Subcutaneous abdominal adipose tissue (tissue), 5 donors: ENCODE results near the gene NFATC4.

Experiments
- H3K27ac ChIP-seq: one replicate; pipeline ENCODE4 v1.7.0; 2013; ENCODE audit warnings: low read depth, mild to moderate bottlenecking, inconsistent platforms, low read length, moderate library complexity
- H3K27me3 ChIP-seq, 5 donors: one replicate each; pipeline ENCODE4 v1.7.0; 2013; ENCODE audit warnings: low read length in 5 of 5, inconsistent platforms in 1 of 5; ENCODE audit not compliant: control insufficient read depth in 5 of 5, insufficient read depth in 4 of 5
- H3K36me3 ChIP-seq, 5 donors: one replicate each; pipeline ENCODE4 v1.7.0; 2013; ENCODE audit warnings: low read length in 5 of 5; ENCODE audit not compliant: control insufficient read depth in 5 of 5, insufficient read depth in 5 of 5
- H3K4me1 ChIP-seq, 5 donors: one replicate each; pipeline ENCODE4 v1.7.0; 2013; ENCODE audit warnings: low read length in 5 of 5, mild to moderate bottlenecking in 3 of 5, moderate library complexity in 1 of 5; ENCODE audit not compliant: control insufficient read depth in 5 of 5, insufficient read depth in 5 of 5
- H3K4me3 ChIP-seq, 5 donors: one replicate each; pipeline ENCODE4 v1.7.0; 2013; ENCODE audit warnings: low read length in 5 of 5, low read depth in 1 of 5
- H3K9ac ChIP-seq, 5 donors: one replicate each; pipeline ENCODE4 v1.7.0; 2013; ENCODE audit warnings: low read length in 5 of 5, mild to moderate bottlenecking in 4 of 5, moderate library complexity in 3 of 5
- H3K9me3 ChIP-seq, 5 donors: one replicate each; pipeline ENCODE4 v1.7.0; 2013; ENCODE audit warnings: low read length in 5 of 5; ENCODE audit not compliant: control insufficient read depth in 5 of 5
- donor health status: healthy.
- donor health status: healthy.
- donor health status: healthy.
- donor health status: healthy.
- donor health status: healthy.

NFATC4 gene

GRCh38 chr14:24395609-24396582, 27.9 kb downstream of the NFATC4 start:
- H3K4me1 ChIP-seq, result peaks cover 1 to 28% (median 20%) of the 10 kb centered on the region in 5 donors
- no peaks in the 10 kb centered on the region for H3K36me3 ChIP-seq
- H3K4me3 ChIP-seq, result no peak overlapping the region
- no peak overlapping the region for H3K9ac ChIP-seq
- H3K27me3 ChIP-seq, result peaks cover 0 to 8% (median 4%) of the 10 kb centered on the region in 5 donors
- H3K9me3 ChIP-seq, result no peaks in the 10 kb centered on the region
- H3K27ac ChIP-seq, result no peak overlapping the region

- Histone ChIP-seq H3K9me3 (no peaks in the 10 kb centered on the region), H3K36me3 (no peaks in the 10 kb centered on the region), H3K4me1 (peaks cover 1 to 46% (median 25%) of the 10 kb centered on the region in 5 donors), H3K27me3 (peaks cover 0 to 1% (median 0%) of the 10 kb centered on the region in 5 donors), H3K9ac (no peak overlapping the region), H3K4me3 (peak overlapping the region in 3 of 5 donors; percentile 42 to 74 (median 69)), H3K27ac (peak overlapping the region; percentile 23)
Observed at GRCh38 chr14:24397639-24398292, 29.8 kb downstream of the NFATC4 start.

- peaks cover 1 to 51% (median 29%) of the 10 kb centered on the region in 5 donors for H3K4me1 ChIP-seq
Observed at GRCh38 chr14:24398293-24398652, 30.3 kb downstream of the NFATC4 start.

GRCh38 chr14:24398653-24399446, 30.9 kb downstream of the NFATC4 start, which contains the start of gene NYNRIN:
Gene NYNRIN (plus strand): TSS chr14:24399003. CDS start chr14:24399247, 244 bp downstream.
- Histone ChIP-seq H3K36me3 (no peaks in the 10 kb centered on the region), H3K9me3 (no peaks in the 10 kb centered on the region), H3K4me3 (peak within 1 kb of the TSS; percentile 61 to 80 (median 74)), H3K27me3 (no peaks in the 10 kb centered on the region), H3K9ac (peak within 1 kb of the TSS in 3 of 5 donors; percentile 73 to 79 (median 74)), H3K4me1 (peaks cover 1 to 57% (median 35%) of the 10 kb centered on the region in 5 donors), H3K27ac (peak within 1 kb of the TSS; percentile 58)

More at GRCh38 chr14:24398293-24398652, 30.3 kb downstream of the NFATC4 start:
- H3K27ac ChIP-seq, result peak overlapping the region; percentile 23
- H3K4me3 ChIP-seq, result peak overlapping the region in 3 of 5 donors; percentile 42 to 74 (median 69)
- H3K9me3 ChIP-seq, result no peaks in the 10 kb centered on the region
- no peaks in the 10 kb centered on the region for H3K27me3 ChIP-seq
- no peaks in the 10 kb centered on the region for H3K36me3 ChIP-seq
- no peak overlapping the region for H3K9ac ChIP-seq

GRCh38 chr14:24399447-24399822, 31.5 kb downstream of the NFATC4 start:
- Histone ChIP-seq H3K4me1 (peaks cover 1 to 59% (median 35%) of the 10 kb centered on the region in 5 donors), H3K9ac (peak overlapping the region in 3 of 5 donors; percentile 73 to 79 (median 74)), H3K27ac (peak overlapping the region; percentile 58), H3K4me3 (peak overlapping the region; percentile 61 to 80 (median 74)), H3K9me3 (no peaks in the 10 kb centered on the region), H3K27me3 (no peaks in the 10 kb centered on the region), H3K36me3 (no peaks in the 10 kb centered on the region)

- Histone ChIP-seq H3K36me3 (no peaks in the 10 kb centered on the region), H3K9me3 (no peaks in the 10 kb centered on the region), H3K27me3 (no peaks in the 10 kb centered on the region), H3K4me1 (peaks cover 1 to 59% (median 35%) of the 10 kb centered on the region in 5 donors), H3K4me3 (peak overlapping the region; percentile 61 to 80 (median 74)), H3K27ac (peak overlapping the region; percentile 11), H3K9ac (peak overlapping the region in 4 of 5 donors; percentile 40 to 79 (median 64))
Observed at GRCh38 chr14:24399999-24400718, 32.2 kb downstream of the NFATC4 start.

GRCh38 chr14:24401810-24402702, 34.1 kb downstream of the NFATC4 start:
- Histone ChIP-seq H3K36me3 (peaks cover 0 to 5% (median 0%) of the 10 kb centered on the region in 5 donors), H3K4me3 (no peak overlapping the region), H3K27ac (no peak overlapping the region), H3K27me3 (peaks cover 0 to 3% (median 0%) of the 10 kb centered on the region in 5 donors), H3K4me1 (peaks cover 1 to 59% (median 35%) of the 10 kb centered on the region in 5 donors), H3K9me3 (no peaks in the 10 kb centered on the region), H3K9ac (no peak overlapping the region)

- peaks cover 0 to 3% (median 0%) of the 10 kb centered on the region in 5 donors for H3K27me3 ChIP-seq
- no peak overlapping the region for H3K9ac ChIP-seq
- H3K36me3 ChIP-seq, result peaks cover 0 to 16% (median 11%) of the 10 kb centered on the region in 5 donors
- H3K4me1 ChIP-seq, result peaks cover 1 to 51% (median 30%) of the 10 kb centered on the region in 5 donors
- no peak overlapping the region for H3K27ac ChIP-seq
- H3K9me3 ChIP-seq, result no peaks in the 10 kb centered on the region
- peak overlapping the region in 1 of 5 donors; percentile 18 for H3K4me3 ChIP-seq
Observed at GRCh38 chr14:24403294-24403998, 35.5 kb downstream of the NFATC4 start.
